ENCODE results near the gene PTGIS. TPM values are rescaled to one million over a fixed set of nuclear protein-coding genes. Genes with fewer than 3 reads are reported as not detected.

Gene PTGIS
- total RNA-seq, 1 experiment from 2014 or later: 0.57 TPM

DNA sequence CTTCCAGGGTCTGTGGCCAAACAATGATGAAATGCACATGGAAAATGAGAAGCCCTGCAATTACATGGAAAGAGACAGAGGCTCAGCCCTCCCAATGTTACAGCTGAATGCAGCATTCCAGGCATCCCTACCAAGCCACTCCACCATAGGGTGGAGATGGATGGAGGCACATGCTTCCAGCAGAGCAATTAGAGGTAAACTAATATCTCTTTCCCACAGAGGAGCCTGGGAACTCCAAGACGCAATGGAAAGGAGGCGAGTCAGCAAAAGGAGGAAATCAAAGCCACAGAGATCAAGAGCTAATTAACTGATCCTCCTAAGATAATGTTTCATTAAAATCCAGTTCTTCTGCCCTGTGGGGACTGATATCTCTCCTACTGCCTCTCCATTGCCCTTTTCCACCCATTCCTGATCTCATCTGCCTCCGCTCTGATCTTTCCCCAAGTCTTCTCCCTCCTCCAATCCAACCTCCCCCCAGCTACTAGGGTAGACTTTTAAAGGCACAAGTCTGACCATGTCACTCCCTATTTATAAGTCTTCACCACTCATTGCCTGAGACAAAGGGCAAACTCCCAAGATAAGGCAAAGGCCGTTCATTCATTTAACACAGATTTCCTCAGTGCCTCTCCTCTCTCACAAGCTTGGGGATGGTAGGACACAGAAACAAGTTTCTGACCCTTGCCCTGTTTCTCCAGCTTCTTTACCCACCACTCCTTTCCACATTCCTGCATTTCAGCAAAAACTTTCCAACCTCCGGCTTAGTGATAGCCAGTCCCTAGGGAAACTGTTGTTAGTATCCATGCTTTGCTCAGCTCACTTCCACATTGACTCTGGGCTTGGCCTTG lies 71.2 kb downstream of the PTGIS start:
- DNase-seq (ENCODE audit: low read depth): no peak

DNA sequence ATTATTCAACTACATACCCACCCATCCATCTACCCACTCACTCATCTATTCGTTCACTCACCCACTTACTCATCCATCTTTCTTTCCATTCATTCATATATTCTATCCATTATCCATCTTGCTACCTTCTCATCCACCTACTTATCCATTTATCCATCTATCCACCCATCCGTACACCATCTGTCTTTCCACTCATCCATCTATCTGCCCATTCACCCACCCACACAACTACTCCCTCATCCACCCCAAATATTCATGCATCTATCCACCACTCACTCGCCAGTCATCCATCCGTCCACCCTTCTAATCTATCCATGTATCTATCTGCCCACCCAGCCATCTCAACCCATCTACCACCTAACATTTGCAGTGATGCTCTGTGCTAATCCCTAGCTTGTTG lies 71.9 kb downstream of the PTGIS start:
- DNase-seq (ENCODE audit: low read depth): no peak

DNA sequence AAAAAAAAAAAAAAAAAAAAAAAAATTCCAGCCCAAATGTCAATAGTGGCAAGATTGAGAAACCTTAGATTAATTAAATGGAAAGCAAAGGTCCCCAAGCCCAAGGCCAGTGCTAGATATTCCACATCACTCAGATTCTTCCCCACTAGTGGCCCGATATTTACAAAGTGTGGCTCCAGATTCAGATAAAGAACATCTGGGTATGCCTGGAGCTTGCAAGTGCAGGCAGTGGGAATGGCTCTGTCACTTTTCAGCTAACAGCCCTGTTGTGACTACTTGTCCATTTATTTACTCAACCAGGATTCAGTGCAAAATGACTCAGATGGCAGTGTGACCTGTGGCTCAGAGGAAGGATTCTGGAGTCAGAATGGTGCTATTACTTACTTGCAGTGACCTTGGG lies 77.2 kb downstream of the PTGIS start:
- no peak for DNase-seq (ENCODE audit: low read depth)

DNA sequence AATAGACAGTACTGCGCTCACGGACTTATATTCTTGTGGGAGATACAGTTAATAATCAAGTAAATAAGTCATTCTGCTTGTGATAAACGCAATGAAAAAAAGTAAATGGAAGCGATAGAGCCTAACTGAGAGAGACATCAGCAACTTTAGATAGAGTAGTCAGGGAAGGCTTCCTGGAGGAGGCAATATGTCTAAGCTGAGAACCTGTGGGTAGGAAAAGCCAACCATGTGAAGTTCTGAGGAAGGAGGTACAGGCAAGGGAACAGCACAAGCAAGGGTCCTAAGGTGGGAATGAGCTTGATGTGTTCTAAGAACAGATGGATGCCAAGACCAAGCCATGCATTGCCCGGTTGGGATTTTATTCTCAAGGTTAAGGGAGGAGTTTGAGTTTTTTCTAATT lies 78.2 kb downstream of the PTGIS start:
- no peak for DNase-seq (ENCODE audit: low read depth)

DNA sequence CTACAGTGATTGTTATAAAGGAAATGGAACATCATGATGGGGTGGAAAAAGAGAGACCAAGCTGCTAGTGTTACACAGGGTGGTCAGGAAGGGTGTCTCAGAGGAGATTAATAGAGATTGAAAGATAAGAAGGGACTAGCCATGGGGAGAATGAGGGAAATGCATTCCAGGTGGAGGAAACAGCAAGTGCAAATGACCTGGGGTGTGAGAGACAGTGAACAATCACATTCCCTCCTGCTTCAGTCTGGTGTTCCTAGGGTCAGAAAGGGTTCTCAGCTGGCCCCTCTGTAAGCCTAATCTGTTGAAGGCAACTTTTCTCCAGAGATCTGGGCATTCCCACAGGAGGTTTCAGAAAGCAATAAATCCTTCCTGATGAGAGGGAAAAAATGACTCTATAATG lies 81.9 kb downstream of the PTGIS start:
- DNase-seq (ENCODE audit: low read depth): no peak

DNA sequence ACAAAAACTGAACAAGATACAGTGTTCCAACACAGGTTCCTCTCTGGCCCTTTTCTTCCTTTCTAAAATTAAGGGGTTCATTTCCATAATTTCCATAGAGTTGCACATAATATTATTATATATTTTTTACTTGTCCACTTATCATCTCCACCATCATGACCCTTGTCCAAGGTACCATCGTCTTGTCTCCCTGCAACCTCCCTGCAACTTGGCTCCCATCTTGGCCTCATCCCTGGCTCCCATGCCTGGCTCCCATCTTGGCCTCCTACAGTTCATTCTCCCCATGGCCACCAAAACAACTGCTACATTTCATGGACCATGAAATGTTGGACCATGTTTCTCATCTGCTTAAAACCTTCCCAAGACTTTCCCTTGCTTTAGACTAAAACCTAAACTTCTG lies 82.4 kb downstream of the PTGIS start:
- DNase-seq (ENCODE audit: low read depth): no peak

DNA sequence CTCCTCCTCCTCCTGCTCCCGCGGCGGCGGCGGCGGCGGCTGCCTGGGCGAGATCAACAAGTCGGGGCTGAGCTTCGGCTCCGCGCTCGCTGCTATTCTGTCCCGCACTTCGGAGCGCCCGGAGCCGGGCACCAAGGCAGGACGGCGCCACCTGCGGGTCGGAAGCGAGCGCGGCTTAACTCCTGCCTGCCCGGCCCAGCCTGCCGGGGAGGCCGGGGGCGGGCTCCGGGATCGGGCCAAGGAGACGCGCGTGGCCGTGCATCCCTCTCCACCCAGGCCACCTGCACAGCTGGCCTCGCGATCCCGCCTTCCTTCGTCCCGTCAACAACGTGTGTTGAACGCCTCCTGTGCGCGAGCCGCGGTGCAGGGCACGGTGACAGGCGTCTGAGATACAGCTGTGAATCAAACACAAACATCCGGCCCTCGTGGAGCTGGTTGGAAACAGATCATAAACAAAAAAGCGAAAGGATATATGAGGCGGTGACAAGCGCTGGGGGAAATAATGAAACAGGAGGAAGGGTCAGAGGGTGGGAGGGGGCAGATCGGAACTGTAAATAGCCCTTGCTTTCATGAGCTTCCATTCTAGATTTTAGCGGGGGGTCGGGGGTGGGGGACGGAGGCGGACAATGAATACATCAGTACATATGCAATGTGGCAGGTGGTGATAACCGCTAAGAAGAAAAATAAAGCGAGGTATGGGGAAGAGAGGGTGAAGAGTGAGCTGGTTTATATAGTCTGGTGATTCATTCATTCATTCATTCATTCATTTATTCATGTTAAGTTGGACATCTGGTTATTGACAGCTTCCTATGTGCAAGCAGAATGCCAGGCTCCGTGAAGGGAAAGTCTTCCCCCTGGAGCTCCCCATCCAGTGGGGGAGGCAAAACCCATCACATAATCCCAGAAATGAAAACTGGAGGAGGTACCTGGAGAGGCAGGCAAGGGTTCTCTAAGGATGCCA lies 83.5 kb downstream of the PTGIS start:
- DNase-seq (ENCODE audit: low read depth): peak; percentile 85

DNA sequence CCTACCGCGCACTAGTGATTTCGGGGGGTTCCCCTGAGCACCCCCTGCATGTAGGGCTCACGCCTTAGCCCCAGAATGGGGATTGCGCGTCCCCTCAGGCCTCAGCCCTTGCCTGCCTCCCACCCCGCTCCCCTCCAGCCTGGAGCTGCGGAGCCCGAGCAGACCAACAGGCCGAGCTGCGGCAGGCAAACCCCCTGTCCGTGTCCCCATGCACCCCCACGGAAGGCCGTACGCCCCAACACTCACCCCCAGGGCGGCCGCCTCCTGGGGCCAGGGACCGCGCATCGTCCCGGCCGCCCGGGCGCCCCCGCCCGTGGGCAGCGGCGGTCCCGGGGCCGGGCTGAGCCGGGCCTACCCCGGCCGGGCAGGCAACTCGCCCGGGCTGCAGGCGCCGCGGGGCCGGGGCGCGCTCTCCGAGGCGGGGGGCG lies 84.2 kb downstream of the PTGIS start:
- DNase-seq (ENCODE audit: low read depth): no peak

DNA sequence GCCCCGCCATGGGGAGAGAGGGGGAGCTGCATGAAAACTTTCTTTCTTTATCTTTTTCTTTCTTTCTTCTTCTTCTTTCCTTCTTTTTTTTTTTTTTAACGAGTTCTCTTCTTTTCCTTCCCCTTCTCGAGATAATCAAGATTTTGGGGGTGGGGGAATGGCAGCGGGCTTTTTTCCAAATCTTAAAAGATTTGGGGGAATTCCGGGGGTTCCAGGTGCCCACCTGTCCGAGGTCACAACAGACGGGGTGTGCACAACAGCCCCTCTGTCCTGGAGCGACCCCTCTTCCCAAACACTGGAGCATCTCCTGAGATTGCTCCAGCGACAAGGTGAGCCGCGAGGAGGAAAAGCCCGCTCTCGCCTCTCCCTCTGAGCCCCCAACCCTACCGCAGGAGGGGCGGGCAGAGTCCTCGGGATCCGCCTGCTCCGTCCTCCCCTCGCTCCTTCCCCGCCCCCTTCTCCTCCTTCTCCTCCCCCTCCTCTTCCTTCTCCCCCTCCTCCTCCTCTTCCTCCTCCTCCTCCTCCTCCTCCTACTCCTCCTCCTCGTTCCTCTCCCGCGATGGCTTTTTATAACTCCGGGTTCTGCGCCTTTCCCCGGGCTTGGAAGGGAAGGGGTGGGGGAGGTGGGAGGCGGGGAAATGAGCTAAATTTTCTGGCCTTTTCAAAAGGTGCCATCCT lies 84.8 kb downstream of the PTGIS start:
- DNase-seq (ENCODE audit: low read depth): no peak

DNA sequence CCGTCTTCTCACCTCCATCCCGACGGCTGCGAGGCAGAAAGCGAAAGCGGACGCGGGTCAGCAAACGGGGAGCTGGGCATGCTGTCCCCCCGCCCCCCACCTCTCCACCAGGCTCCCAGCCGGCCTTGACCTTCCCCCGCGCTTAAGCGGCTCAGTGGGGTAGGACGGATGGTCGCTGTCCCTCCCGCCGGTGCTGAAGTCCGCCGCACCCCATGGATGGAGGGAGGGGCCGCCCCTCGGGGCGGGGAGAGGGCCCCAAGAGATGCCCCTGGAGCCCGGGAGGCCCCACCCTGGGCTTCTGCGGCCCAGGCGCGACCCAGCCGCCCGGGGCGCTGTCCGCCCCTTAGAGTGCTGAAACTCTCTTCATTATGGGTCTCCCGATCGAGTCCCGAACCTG lies 85.3 kb downstream of the PTGIS start, which contains the start of gene KCNB1:
Gene KCNB1 (minus strand): TSS at position 48 of the 397 bp plus-strand sequence. CDS start 188 bp downstream, outside the sequence.
- DNase-seq (ENCODE audit: low read depth): peak; percentile 82

DNA sequence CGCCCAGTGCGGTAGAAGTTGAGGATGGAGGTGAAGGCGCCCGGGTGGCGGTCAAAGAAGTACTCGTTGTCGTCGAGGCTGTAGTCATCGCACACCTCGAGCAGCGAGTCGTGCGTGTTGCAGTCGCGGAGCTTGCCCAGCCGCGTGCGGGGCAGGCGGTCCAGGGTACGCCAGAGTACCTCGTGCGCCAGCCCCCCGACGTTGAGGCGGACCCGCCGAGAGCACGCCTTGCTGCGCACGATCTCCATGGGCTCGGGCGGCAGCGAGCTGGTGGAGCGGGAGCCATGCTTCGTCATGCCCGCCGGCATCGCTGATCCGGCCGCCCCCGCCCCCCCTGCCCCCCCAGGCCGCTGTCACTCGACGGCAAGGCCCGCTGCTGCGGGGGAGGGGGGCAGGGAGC lies 85.8 kb downstream of the PTGIS start:
- no peak for DNase-seq (ENCODE audit: low read depth)

DNA sequence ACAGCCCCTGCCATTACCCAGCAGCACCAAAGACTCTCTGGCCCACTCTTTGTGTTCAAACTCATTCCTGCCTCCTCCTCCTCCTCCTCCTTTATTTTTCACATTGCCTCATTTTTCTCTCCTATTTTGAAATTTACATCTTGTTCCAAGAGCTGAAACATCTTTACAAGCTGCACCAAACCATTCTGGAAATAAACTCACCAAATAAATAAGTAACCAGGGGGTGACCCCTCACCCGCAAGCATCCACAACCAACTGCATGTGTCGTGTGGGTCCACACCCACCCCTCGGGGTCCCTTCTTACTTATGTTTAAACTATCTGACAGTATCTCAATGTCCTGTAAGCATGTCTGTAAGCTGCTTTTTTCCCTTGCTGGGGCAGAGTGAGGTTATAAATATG lies 86.8 kb downstream of the PTGIS start:
- no peak for DNase-seq (ENCODE audit: low read depth)

DNA sequence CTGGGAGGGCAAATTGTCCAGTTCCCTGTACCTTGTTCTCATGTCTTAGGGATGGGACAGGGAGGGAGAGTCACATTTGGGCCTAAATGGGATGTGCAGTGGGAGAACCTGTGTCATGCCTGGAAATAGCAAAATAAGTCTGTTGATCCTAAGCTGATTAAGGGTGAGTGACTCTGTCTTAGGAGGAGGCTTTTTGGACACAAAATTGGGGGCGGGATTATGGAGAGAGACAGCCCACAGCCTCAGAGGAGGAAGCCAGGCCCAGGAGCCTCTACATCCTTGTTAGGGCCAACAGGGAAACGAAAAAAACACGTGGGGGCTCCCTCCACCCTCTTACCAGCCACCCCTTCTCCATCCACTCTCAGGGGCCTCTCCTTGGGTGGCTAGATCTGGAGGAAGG lies 87.7 kb downstream of the PTGIS start:
- DNase-seq (ENCODE audit: low read depth): no peak

DNA sequence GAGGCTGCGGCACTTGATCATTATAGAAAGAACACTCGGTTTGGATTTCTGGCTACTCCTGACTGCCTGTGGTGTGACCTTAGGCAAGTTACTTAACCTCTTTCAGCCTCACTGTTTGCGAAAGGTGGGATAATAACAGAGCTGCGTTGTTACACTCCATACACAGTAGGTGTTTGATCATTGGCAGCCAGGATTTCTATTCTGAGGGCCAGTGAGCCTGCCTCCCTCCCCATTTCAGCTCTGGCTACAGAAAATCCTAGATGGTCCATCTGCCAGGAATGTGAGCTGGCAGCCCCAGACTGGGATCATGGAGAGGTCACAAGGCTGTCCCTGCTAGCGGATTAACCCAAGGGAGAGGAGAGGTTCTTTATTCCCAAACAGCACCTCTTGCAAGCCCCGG lies 88.2 kb downstream of the PTGIS start:
- no peak for DNase-seq (ENCODE audit: low read depth)

DNA sequence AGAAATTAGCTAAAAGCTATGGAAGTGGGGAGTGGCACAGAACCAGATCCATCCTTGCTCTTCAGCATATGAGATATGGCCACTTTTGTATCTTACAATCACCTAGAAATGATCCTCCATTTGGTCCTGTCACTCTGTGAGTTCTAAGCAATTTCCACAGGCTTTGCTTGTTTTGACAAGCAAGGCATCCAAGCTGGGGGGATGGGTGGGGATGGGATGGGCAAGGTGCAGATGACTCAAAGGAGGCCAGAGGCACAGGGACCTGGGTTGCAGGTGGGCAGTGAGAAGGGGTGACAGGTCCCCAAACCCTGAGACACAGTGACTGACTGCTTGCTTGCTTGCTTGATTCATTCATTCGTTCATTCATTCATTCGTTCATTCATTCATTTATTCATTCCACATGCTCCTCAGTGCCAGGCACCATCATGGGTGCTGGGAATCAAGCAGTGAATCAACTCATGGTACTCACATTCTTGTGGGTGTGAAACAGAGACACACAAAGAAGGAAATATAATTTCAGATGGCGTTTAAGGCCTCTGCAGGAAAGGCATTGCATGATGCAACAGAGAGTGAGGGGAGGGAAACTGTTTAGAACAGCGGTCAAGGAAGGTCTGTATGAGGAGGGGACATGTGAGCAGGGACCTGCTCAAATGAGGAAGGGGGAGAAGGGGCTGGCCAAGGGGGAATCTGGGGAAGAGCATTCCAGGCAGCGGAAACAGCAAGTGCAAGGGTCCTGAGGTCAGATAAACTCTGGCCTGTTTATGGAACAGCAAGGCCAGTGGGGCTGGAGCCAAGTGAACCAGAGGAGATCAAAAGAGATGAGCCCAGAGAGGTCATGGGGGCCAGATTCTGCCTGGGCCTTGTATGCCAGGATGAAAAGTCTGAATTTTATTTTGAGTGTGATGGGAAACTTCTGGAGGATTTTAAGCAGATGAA lies 88.9 kb downstream of the PTGIS start:
- no peak for DNase-seq (ENCODE audit: low read depth)

DNA sequence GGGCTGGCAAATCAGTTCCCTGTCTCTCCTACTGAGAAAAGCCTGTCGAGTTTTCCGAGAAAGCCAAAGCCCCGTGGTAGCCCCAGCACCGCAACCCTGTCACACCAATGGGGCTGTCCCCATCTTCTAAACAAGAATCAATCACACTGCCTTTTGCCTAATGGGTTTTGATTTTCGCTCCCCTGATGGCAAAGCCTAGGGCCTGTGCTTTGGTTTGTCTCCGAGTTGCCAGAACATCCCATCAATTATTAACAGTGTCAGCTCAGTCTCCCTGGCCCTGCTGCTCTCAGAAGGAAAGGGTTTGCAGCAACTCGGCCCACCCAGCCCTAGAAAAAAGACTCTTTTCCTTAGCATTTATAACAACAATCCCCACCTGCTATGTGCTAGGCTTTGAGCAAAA lies 89.7 kb downstream of the PTGIS start:
- DNase-seq (ENCODE audit: low read depth): no peak

DNA sequence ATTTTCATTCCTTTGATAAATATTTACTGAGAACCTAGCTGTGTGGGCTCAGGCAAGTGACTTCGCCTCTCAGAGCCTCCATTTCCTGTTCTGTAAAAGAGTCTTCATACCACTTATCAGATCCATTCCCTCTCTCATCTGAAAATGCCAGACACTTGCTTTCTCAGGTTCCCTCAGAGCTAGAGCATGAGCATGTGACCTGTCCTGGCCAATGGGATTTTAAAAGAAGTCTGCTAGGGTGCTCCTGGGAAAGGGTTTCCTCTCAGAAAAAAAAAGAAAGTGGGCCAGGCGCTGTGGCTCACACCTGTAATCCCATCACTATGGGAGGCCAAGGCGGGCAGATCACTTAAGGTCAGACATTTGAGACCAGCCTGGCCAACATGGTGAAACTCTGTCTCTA lies 90.7 kb downstream of the PTGIS start:
- no peak for DNase-seq (ENCODE audit: low read depth)

DNA sequence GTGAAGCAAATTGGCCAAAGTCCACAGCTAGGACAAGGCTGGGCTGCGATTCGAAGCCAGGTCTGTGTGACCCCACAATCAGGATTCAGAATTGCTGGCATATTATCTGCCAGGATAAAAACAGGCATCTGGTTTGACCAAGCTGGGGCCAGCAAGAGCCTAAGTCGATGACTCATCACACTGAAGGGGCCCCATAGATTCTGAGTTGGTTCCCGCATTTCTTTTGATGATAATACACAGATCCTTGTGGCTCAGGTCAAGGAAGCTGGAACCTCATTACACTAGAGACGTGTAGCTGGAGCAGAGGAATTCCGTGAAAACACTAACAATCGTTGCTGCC lies 92.0 kb downstream of the PTGIS start:
- peak; percentile 29 for DNase-seq (ENCODE audit: low read depth)

DNA sequence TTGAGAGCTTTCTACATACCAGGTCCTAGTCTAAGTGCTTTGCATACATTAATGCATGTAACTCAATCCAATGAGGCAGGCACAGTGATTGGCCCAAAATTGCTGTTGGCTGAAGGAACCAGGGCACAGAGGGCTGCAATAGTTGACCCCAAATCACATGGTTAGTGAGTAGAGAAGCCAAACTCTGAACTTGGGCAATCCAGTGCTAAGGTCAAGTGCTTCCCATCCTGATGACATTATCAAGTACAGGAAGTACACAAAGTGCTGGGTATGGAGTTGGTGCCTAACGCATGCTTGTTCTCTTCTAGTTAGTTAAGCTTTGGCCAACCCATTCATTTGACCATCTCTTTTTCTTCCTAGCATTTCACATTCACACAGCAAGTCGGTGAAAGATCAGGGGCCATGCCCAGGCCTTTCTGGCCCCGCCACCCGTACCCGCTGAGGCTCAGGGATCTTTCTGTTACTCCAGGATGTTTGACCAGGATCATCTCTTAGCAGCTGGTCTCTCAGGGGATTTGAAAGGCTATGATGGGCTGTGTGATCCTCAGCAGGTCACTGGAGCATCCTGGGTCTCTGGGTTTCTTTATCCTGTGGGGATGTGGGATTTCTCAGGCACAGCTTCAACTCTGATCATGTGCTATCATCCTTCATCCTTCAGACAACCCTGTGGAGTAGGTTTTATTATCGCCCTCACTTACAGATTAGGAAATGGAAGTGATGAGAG lies 92.5 kb downstream of the PTGIS start:
- no peak for DNase-seq (ENCODE audit: low read depth)

DNA sequence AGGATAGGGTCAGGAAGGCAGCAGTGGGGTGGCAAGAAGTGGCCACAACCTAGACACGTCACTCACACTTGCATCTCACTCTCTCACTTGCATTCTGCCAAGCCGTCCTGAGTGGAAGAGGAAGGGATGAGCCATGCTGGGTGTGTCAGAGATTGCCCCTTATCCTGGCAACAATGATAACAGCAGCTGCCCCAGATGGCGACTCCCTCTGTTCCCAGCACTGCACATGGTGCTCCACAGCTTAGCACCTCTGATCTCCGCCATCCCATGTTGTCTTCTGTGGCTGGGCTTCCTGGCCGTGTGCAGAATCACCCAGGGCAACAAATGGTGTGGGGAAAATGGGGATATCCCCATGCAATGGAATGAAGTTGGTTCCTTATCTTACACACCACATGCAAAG lies 96.5 kb downstream of the PTGIS start:
- no peak for DNase-seq (ENCODE audit: low read depth)
